Sigmoid colon (tissue), 4 donors: ENCODE data around the gene OLFM1.

Source experiments
- POLR2AphosphoS5 ChIP-seq, 4 donors: sonication (generic); formaldehyde crosslinking; IDR thresholded peaks; one replicate each; pipeline ENCODE4 v1.6.1; 2017; ENCODE audit warnings: antibody characterized with exemption in 4 of 4
- TF ChIP-seq, protein P1 (sequence below), 4 experiments: fragments of 450-650 bp in 3 of 4; fragments of 200-600 bp in 1 of 4; IDR thresholded peaks; one replicate each; pipeline ENCODE4 v1.5.1; 2016 to 2019; ENCODE audit warnings: antibody characterized with exemption in 4 of 4, mild to moderate bottlenecking in 3 of 4, moderate library complexity in 2 of 4

DNA sequence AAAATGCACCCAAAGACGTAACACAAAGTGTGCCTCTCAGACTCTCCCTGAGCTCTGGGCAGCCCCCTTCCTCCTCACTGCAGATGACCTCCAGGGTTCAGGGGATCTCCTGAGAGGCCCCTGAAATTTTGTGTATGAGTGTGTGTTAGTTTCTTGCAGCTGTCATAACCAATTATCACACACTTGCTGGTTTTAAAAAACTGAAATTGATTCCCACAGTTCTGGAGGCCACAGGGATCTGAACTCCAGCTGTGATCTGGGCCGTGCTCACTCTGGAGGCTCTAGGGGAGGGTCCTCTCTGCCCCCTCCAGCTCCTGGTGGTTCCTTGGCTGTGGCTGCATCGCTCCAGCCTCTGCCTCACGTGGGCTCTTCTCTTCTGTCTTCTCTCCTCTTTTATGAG is 58.8 kb downstream of the OLFM1 start:
- no peak for TF ChIP-seq POLR2AphosphoS5 (IDR thresholded peaks at IDR 0.05)
- TF ChIP-seq, protein P1, sequence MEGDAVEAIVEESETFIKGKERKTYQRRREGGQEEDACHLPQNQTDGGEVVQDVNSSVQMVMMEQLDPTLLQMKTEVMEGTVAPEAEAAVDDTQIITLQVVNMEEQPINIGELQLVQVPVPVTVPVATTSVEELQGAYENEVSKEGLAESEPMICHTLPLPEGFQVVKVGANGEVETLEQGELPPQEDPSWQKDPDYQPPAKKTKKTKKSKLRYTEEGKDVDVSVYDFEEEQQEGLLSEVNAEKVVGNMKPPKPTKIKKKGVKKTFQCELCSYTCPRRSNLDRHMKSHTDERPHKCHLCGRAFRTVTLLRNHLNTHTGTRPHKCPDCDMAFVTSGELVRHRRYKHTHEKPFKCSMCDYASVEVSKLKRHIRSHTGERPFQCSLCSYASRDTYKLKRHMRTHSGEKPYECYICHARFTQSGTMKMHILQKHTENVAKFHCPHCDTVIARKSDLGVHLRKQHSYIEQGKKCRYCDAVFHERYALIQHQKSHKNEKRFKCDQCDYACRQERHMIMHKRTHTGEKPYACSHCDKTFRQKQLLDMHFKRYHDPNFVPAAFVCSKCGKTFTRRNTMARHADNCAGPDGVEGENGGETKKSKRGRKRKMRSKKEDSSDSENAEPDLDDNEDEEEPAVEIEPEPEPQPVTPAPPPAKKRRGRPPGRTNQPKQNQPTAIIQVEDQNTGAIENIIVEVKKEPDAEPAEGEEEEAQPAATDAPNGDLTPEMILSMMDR (IDR thresholded peaks at IDR 0.05), result no peak
